ENCODE measurements around the gene USP35.

The USP35 gene

GRCh38 chr11:78195917-78196560, 7.3 kb downstream of the USP35 start:
- DNase-seq (ENCODE audit: low read depth in 2 of 2), result no peak

GRCh38 chr11:78196661-78197091, 8.0 kb downstream of the USP35 start:
- DNase-seq (ENCODE audit: low read depth in 2 of 2), result no peak

GRCh38 chr11:78197816-78198215, 9.1 kb downstream of the USP35 start:
- no peak for DNase-seq (ENCODE audit: low read depth in 2 of 2)

DNA sequence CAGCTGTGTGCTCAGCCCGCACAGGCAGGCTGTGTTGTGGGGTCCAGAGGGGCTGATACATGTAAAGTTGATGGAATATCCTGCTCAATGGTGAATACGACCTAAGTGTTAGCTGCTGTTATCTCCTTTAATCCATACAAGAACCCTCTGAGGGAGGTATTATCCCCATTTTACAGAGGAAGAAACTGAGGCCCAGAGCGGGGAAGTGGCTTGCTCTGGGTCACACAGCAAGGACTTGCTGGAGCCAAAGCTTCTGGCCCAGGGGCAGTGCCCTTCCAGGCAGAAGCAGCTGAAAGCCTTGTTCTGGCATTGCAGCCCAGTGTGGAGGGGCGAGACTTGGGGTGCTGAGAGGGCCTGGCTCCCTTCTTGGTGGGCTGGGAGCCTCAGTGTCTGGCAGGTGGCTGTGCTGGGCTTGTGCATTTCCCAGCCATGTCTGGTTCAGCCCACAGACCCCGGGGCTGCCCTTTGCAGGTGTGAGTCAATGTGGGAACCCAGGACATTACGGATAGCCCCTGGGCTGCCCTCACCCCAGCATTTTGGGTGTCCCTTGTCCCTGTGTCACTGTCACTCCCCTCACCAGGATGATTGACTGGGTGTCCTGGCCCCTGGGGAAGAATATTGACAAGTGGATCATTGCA, 10.4 kb downstream of the USP35 start:
- no peak for DNase-seq (ENCODE audit: low read depth in 2 of 2)

GRCh38 chr11:78199653-78200015, 10.9 kb downstream of the USP35 start:
- no peak for DNase-seq (ENCODE audit: low read depth in 2 of 2)

DNA sequence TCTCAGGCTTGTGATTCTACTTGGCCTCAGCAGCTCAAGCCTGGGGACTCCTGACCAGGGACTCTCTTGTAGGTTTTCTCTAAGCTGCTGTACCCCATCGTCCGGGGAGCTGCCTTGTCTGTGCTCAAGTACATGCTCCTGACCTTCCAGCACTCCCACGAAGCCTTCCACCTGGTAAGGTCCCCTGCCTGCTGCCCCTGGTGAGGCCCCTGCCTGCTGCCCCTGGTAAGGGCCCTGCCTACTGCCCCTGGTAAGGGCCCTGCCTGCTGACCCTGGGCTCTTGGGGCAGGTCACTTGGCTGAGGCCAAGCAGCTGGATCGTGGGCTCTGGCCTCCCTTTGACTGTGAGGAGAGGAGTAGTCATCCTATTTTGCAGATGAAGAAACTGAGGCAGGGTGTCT, 11.3 kb downstream of the USP35 start:
- DNase-seq (ENCODE audit: low read depth in 2 of 2), result no peak

DNA sequence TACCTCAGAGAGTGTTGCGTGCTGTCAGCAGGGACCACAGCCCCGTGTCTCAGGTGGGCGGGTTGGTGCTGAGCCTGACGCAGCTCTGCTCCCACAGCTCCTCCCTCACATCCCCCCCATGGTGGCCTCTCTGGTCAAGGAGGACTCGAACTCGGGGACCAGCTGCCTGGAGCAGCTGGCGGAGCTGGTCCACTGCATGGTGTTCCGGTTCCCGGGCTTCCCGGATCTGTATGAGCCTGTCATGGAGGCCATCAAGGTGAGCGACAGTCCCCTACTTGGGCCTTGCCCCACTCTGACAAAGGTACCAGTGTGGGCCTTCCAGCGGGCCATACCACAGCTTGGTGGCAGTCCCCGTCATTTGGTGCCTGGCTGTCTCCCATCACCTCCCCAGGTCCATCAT, 11.8 kb downstream of the USP35 start:
- DNase-seq (ENCODE audit: low read depth in 2 of 2), result no peak

GRCh38 chr11:78201096-78201818, 12.5 kb downstream of the USP35 start:
- DNase-seq (ENCODE audit: low read depth in 2 of 2), result no peak

- no peak for DNase-seq (ENCODE audit: low read depth in 2 of 2)
Measured at GRCh38 chr11:78202733-78203167, 14.0 kb downstream of the USP35 start.

GRCh38 chr11:78203184-78203583, 14.5 kb downstream of the USP35 start:
- DNase-seq (ENCODE audit: low read depth in 2 of 2), result no peak

DNA sequence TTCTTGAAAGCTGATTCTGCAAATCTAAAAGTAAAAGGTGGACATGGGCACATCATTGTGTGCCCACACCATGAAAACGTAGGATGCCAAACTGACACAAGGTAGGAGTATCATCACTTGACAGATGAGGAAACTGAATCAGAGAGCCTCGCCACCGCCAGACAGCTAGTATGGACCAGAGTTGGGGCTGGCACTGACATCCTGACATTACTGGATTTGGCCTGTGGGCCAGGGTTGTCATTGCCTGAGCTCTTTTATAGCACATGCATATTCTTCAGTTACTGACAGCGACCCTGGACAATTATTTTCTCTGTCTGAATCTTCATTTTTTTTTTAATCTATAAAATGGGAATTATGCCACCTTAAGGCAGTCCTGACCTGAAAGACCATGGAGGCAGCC, 16.5 kb downstream of the USP35 start:
- DNase-seq (ENCODE audit: low read depth in 2 of 2), result no peak

DNA sequence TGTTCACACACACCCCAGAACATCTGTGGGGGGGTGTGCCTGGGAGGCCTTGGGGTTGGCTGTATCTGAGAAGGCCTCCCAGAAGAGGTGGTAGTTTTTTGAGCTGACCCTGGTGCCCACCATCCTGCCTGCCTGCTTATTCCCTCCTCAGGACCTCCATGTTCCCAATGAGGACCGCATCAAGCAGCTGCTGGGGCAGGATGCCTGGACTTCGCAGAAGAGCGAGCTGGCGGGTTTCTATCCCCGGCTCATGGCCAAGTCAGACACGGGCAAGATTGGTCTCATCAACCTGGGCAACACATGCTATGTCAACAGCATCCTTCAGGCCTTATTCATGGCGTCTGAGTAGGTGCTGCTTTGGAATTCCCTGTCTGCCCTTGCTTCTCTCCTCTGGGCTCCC, 17.0 kb downstream of the USP35 start:
- no peak for DNase-seq (ENCODE audit: low read depth in 2 of 2)

DNA sequence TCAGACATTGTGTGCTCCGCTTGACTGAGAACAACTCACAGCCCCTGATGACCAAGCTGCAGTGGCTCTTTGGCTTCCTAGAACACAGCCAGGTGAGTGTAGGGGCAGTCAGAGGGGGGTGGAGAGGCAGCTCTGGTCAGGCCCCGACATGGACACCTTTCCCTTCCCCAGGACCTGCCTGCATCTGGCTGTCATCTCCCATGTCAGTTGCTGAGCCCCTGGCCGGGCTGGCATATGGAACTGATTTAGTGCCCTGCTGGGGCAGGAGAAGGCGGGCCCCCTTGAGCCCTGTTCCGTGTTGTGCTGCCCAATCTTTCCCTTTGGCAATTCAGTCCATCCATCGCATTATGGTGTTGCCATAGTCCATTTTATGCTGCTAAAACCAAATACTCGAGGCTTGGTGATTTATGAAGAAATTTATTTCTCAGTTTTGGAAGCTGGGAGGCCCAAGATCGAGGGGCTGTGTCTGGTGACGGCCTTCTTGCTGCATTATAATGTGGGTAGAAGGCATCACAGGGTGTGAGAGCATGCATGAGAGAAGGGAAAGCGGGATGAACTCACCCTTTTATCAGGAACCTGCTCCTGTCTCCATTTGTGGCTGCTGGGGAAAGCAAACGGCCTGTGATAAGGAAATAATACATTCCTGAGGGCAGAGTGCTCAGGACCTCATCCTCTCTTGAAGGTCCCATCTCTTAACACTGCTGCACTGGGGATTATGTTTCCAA, 19.0 kb downstream of the USP35 start:
- no peak for DNase-seq (ENCODE audit: low read depth in 2 of 2)

- no peak for DNase-seq (ENCODE audit: low read depth in 2 of 2)
Measured at GRCh38 chr11:78208257-78209165, 19.8 kb downstream of the USP35 start.

GRCh38 chr11:78209478-78209877, 20.8 kb downstream of the USP35 start:
- DNase-seq (ENCODE audit: low read depth in 2 of 2), result no peak

GRCh38 chr11:78210000-78210608, 21.4 kb downstream of the USP35 start:
- no peak for DNase-seq (ENCODE audit: low read depth in 2 of 2)

- no peak for DNase-seq (ENCODE audit: low read depth in 2 of 2)
Measured at GRCh38 chr11:78211565-78211964, 22.8 kb downstream of the USP35 start.

DNA sequence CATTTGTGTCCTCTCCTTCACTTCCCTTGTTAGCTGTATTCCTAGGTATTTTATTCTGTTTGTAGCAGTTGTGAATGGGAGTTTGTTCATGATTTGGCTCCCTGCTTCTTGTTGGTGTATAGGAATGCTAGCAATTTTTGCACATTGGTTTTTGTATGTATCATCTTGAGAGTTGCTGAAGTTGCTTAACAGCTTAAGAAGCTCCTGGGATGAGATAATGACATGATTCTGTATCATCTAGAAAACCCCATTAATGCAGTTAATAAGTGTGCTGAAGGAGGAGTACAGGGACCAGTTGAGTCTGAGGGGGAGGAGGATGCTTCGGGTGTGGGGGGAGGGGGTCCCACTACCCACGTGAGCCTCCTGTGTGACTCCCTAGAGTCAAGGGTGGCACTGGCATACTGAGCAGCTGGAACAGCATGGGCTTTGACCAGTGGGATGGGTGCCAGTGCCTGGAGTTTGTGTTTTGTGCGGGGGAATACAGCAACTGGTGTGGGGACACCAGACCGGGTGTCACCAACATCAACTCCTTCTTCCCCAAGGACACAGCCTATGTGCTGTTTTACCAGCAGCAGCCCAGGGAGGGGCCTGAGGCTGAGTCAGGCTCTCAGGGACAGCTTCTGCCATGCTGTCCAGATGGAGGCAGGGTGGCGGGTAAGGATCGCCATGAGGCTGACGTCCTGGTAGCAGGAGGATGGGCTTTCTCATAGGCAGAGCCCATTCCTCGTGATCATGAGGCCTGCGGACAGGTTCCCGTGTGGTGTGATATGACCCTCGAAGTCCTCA, 24.1 kb downstream of the USP35 start:
- peak; percentile 15 to 21 for DNase-seq (ENCODE audit: low read depth in 2 of 2)

GRCh38 chr11:78213526-78214330, 25.0 kb downstream of the USP35 start:
- no peak for DNase-seq (ENCODE audit: low read depth in 2 of 2)

Measured in fibroblast of skin of left biceps (primary cell).